HTERT RPE-1 (cell line): Measurements from ENCODE around the gene COL12A1.
"Not testable (repeated sequence)": the region's sequence is repeated elsewhere in the genome, so short reads cannot be mapped to it uniquely, and the experiment has no call there.

Experiments
- in situ Hi-C: fragments of 300-500 bp; cut with MboI; formaldehyde crosslinking; loops from 4 replicates; pipeline ENCODE4 v1.14.3; 2020; ENCODE audit warnings: low sequenced_read_pairs

Gene COL12A1

GRCh38 chr6:75213112-75213511, 7.3 kb upstream of the COL12A1 start:
- in situ Hi-C loops: no loop called here

GRCh38 chr6:75211920-75212590, 6.2 kb upstream of the COL12A1 start:
- in situ Hi-C loops: no loop called here

GRCh38 chr6:75210885-75211739, 5.3 kb upstream of the COL12A1 start:
- in situ Hi-C loops: no loop called here

GRCh38 chr6:75209184-75209723, 3.4 kb upstream of the COL12A1 start:
- in situ Hi-C loops: no loop called here

- in situ Hi-C loops: no loop called here
These were observed 2.7 kb upstream of the COL12A1 start for GRCh38 chr6:75208298-75209183.

- in situ Hi-C loops: no loop called here
These were observed 906 bp upstream of the COL12A1 start for GRCh38 chr6:75206576-75207342.

GRCh38 chr6:75204959-75205775, 686 bp downstream of the COL12A1 start:
- in situ Hi-C loops: no loop called here

- in situ Hi-C loops: no loop called here
These were observed 1.5 kb downstream of the COL12A1 start for GRCh38 chr6:75204217-75204958.

GRCh38 chr6:75203721-75204120, 2.1 kb downstream of the COL12A1 start:
- in situ Hi-C loops: no loop called here

- in situ Hi-C loops: no loop called here
These were observed 3.1 kb downstream of the COL12A1 start for GRCh38 chr6:75202676-75203131.

- in situ Hi-C loops: no loop called here
These were observed 3.8 kb downstream of the COL12A1 start for GRCh38 chr6:75201901-75202672.

- in situ Hi-C loops: no loop called here
These were observed 4.8 kb downstream of the COL12A1 start for GRCh38 chr6:75201021-75201420.

GRCh38 chr6:75199889-75200288, 6.0 kb downstream of the COL12A1 start:
- in situ Hi-C loops: no loop called here

- in situ Hi-C loops: no loop called here
These were observed 9.7 kb downstream of the COL12A1 start for GRCh38 chr6:75196081-75196687.

GRCh38 chr6:75188221-75188925, 17.5 kb downstream of the COL12A1 start:
- in situ Hi-C loops: no loop called here

- in situ Hi-C loops: not testable (repeated sequence)
These were observed 19.3 kb downstream of the COL12A1 start for GRCh38 chr6:75186581-75186980.

- in situ Hi-C loops: no loop called here
These were observed 22.7 kb downstream of the COL12A1 start for GRCh38 chr6:75183099-75183541.
